HFF-Myc (cell line): ENCODE results near the gene BICD1.
"Not testable (repeated sequence)": the region's sequence is repeated elsewhere in the genome, so short reads cannot be mapped to it uniquely, and the experiment has no call there.

Source experiments
- DNase-seq: peaks from one replicate; pipeline ENCODE4 v3.0.0-alpha.2; 2011; ENCODE audit warnings: low read depth; ENCODE audit errors: extremely low read depth
- H3K4me3 ChIP-seq: replicated peaks from 2 replicates; pipeline ENCODE4 v1.5.1; 2011; ENCODE audit warnings: low read depth, mild to moderate bottlenecking, control low read depth, low read length
- CTCF ChIP-seq: IDR thresholded peaks from 2 replicates; pipeline ENCODE4 v1.5.1; 2012; ENCODE audit warnings: mild to moderate bottlenecking, low read depth, low read length, control low read depth; ENCODE audit errors: missing control alignments

Gene BICD1

GRCh38 chr12:32229971-32230612, 123.4 kb downstream of the BICD1 start:
- no peak overlapping the region for H3K4me3 ChIP-seq
- no peak for TF ChIP-seq CTCF
- no peak for DNase-seq

- H3K4me3 ChIP-seq, result no peak overlapping the region
- no peak for DNase-seq
- TF ChIP-seq CTCF, result no peak
Measured at GRCh38 chr12:32230613-32230993, 124.0 kb downstream of the BICD1 start.

- not testable (repeated sequence) for DNase-seq, H3K4me3 ChIP-seq
Measured at GRCh38 chr12:32231361-32231760, 124.7 kb downstream of the BICD1 start.

- no peak for TF ChIP-seq CTCF
- no peak overlapping the region for H3K4me3 ChIP-seq
- no peak for DNase-seq
Measured at GRCh38 chr12:32233568-32233967, 126.9 kb downstream of the BICD1 start.

- DNase-seq, result no peak
- no peak for TF ChIP-seq CTCF
- H3K4me3 ChIP-seq, result no peak overlapping the region
Measured at GRCh38 chr12:32235251-32235650, 128.6 kb downstream of the BICD1 start.

- no peak for TF ChIP-seq CTCF
- no peak overlapping the region for H3K4me3 ChIP-seq
- no peak for DNase-seq
Measured at GRCh38 chr12:32240162-32240561, 133.5 kb downstream of the BICD1 start.

GRCh38 chr12:32240831-32241230, 134.2 kb downstream of the BICD1 start:
- TF ChIP-seq CTCF, result no peak
- DNase-seq, result no peak
- no peak overlapping the region for H3K4me3 ChIP-seq
